ENCODE measurements around the gene C1orf35. TPM values are rescaled to one million over a fixed set of nuclear protein-coding genes. Genes with fewer than 3 reads are reported as not detected.

Gene C1orf35
- total and polyA plus RNA-seq, 9 of the 15 experiments (the other 6 are each of a cell fraction or from before 2014, with no cell fraction given), result 3.2 to 48.7 (median 12.5) TPM

DNA sequence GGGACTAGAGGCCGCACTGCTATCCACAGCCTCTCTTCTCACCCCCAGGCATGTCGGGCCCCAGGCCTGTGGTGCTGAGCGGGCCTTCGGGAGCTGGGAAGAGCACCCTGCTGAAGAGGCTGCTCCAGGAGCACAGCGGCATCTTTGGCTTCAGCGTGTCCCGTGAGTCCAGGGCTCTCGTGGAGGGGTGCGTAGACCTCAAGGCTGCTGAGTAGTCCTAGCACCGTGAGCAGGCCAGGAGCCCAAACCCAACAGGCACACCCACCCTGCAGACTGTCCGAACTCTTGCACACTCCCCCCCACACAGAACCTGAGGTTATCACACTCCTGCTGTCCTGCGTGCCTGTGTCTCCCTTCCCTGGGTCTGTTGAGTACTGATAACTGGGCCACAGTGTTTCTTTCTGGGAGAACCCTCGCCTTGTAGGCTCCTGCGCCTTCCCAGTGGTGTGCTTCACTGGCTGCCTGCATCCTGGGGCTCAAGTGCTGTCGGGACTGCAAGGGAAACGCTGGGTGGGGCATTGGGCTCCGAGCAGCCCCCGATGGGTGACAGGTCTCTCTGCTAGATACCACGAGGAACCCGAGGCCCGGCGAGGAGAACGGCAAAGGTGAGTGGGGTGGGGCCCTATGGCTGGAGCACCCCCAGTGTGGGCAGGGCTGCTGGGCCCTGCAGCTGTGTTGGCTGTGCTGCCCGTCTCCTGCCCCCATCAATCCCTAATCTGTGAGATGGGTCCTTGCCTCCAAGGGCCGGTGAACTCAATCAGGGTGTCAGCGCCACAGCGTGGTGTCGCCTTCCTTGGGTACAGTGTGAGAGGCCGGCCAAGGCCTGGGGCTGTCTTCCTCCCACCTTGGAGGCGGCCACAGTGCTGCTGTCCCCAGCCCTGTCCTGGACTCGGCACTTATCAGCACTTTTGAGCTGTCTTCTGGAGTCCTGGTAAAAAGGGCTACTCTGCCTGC is 42.6 kb upstream of the C1orf35 start (continued):
- TF ChIP-seq, protein P1, sequence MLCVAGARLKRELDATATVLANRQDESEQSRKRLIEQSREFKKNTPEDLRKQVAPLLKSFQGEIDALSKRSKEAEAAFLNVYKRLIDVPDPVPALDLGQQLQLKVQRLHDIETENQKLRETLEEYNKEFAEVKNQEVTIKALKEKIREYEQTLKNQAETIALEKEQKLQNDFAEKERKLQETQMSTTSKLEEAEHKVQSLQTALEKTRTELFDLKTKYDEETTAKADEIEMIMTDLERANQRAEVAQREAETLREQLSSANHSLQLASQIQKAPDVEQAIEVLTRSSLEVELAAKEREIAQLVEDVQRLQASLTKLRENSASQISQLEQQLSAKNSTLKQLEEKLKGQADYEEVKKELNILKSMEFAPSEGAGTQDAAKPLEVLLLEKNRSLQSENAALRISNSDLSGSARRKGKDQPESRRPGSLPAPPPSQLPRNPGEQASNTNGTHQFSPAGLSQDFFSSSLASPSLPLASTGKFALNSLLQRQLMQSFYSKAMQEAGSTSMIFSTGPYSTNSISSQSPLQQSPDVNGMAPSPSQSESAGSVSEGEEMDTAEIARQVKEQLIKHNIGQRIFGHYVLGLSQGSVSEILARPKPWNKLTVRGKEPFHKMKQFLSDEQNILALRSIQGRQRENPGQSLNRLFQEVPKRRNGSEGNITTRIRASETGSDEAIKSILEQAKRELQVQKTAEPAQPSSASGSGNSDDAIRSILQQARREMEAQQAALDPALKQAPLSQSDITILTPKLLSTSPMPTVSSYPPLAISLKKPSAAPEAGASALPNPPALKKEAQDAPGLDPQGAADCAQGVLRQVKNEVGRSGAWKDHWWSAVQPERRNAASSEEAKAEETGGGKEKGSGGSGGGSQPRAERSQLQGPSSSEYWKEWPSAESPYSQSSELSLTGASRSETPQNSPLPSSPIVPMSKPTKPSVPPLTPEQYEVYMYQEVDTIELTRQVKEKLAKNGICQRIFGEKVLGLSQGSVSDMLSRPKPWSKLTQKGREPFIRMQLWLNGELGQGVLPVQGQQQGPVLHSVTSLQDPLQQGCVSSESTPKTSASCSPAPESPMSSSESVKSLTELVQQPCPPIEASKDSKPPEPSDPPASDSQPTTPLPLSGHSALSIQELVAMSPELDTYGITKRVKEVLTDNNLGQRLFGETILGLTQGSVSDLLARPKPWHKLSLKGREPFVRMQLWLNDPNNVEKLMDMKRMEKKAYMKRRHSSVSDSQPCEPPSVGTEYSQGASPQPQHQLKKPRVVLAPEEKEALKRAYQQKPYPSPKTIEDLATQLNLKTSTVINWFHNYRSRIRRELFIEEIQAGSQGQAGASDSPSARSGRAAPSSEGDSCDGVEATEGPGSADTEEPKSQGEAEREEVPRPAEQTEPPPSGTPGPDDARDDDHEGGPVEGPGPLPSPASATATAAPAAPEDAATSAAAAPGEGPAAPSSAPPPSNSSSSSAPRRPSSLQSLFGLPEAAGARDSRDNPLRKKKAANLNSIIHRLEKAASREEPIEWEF (CRISPR knock-in tag; IDR thresholded peaks at IDR 0.05), result no peak
- peak in 1 of 2 experiments; percentile 88; a peak in 2 of 4 replicates for TF ChIP-seq MNT (conservative IDR thresholded peaks at IDR 0.05)
- TF ChIP-seq, protein P2, sequence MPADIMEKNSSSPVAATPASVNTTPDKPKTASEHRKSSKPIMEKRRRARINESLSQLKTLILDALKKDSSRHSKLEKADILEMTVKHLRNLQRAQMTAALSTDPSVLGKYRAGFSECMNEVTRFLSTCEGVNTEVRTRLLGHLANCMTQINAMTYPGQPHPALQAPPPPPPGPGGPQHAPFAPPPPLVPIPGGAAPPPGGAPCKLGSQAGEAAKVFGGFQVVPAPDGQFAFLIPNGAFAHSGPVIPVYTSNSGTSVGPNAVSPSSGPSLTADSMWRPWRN (IDR thresholded peaks at IDR 0.05; ENCODE audit: low read depth), result peak; percentile 59; the same call in 1 of the 2 replicates
- TF ChIP-seq KDM1A (IDR thresholded peaks at IDR 0.05), result peak in 1 of 2 experiments; percentile 81; a peak in 3 of 4 replicates
- TF ChIP-seq GTF3C2 (IDR thresholded peaks at IDR 0.05; ENCODE audit: borderline replicate concordance, extremely low read depth, insufficient read length), result no peak
- TF ChIP-seq, protein P3, sequence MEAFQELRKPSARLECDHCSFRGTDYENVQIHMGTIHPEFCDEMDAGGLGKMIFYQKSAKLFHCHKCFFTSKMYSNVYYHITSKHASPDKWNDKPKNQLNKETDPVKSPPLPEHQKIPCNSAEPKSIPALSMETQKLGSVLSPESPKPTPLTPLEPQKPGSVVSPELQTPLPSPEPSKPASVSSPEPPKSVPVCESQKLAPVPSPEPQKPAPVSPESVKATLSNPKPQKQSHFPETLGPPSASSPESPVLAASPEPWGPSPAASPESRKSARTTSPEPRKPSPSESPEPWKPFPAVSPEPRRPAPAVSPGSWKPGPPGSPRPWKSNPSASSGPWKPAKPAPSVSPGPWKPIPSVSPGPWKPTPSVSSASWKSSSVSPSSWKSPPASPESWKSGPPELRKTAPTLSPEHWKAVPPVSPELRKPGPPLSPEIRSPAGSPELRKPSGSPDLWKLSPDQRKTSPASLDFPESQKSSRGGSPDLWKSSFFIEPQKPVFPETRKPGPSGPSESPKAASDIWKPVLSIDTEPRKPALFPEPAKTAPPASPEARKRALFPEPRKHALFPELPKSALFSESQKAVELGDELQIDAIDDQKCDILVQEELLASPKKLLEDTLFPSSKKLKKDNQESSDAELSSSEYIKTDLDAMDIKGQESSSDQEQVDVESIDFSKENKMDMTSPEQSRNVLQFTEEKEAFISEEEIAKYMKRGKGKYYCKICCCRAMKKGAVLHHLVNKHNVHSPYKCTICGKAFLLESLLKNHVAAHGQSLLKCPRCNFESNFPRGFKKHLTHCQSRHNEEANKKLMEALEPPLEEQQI (IDR thresholded peaks at IDR 0.05), result no peak
- TF ChIP-seq ZNF184 (CRISPR knock-in tag; IDR thresholded peaks at IDR 0.05), result no peak
- TF ChIP-seq CBX2 (IDR thresholded peaks at IDR 0.05; ENCODE audit: insufficient read depth, low read length, poor library complexity, severe bottlenecking), result no peak
- TF ChIP-seq, protein P4, sequence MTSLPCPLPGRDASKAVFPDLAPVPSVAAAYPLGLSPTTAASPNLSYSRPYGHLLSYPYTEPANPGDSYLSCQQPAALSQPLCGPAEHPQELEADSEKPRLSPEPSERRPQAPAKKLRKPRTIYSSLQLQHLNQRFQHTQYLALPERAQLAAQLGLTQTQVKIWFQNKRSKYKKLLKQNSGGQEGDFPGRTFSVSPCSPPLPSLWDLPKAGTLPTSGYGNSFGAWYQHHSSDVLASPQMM (CRISPR knock-in tag; IDR thresholded peaks at IDR 0.05), result no peak
